ENCODE results near the gene TTC23. TPM values are rescaled to one million over a fixed set of nuclear protein-coding genes. Genes with fewer than 3 reads are reported as not detected.

TTC23 gene
- total RNA-seq, 1 experiment from 2014 or later: 17.8 TPM

GRCh38 chr15:99145005-99145404 lies 104.4 kb downstream of the TTC23 start:
- Mint-ChIP-seq H3K27ac (no peak overlapping the region), H3K4me3 (no peak overlapping the region), H3K4me1 (peaks cover 56% of the 10 kb centered on the region), H3K9me3 (peaks cover 4% of the 10 kb centered on the region; the same call in 1 of the 2 replicates), H3K27me3 (ENCODE audit: low read depth) (no peaks in the 10 kb centered on the region), H3K36me3 (peaks cover 17% of the 10 kb centered on the region)
- no peak for ATAC-seq
- TF ChIP-seq ERG (CRISPR knock-in tag; IDR thresholded peaks at IDR 0.05) (no peak), JUN (CRISPR knock-in tag; IDR thresholded peaks at IDR 0.05) (no peak), ZMAT4 (CRISPR knock-in tag; IDR thresholded peaks at IDR 0.05) (no peak), KAT7 (CRISPR knock-in tag; IDR thresholded peaks at IDR 0.05; ENCODE audit: borderline replicate concordance) (no peak), ZNF219 (CRISPR knock-in tag; IDR thresholded peaks at IDR 0.05; ENCODE audit: borderline replicate concordance) (no peak)
- POLR2A ChIA-PET: no interaction called here
- DNase-seq (ENCODE audit: low spot score): no peak
- CTCF ChIA-PET: no interaction called here

GRCh38 chr15:99143655-99144610 lies 105.4 kb downstream of the TTC23 start:
- peak overlapping the region; percentile 85 for H3K27ac Mint-ChIP-seq
- TF ChIP-seq AR (CRISPR knock-in tag; IDR thresholded peaks at IDR 0.05): no peak
- TF ChIP-seq E2F1 (CRISPR knock-in tag; IDR thresholded peaks at IDR 0.05): no peak
- TF ChIP-seq STAT6 (CRISPR knock-in tag; conservative IDR thresholded peaks at IDR 0.05; ENCODE audit: low read depth): no peak
- TF ChIP-seq FOXJ3 (CRISPR knock-in tag; IDR thresholded peaks at IDR 0.05; ENCODE audit: borderline replicate concordance): no peak
- no peak for TF ChIP-seq ZNF121 (CRISPR knock-in tag; IDR thresholded peaks at IDR 0.05)
- TF ChIP-seq ATF1 (CRISPR knock-in tag; IDR thresholded peaks at IDR 0.05): no peak
- no peak for TF ChIP-seq HMGA2 (CRISPR knock-in tag; IDR thresholded peaks at IDR 0.05)
- no peak overlapping the region for H3K4me3 Mint-ChIP-seq
- H3K27me3 Mint-ChIP-seq (ENCODE audit: low read depth): no peaks in the 10 kb centered on the region
- ATAC-seq (no peak), DNase-seq (ENCODE audit: low spot score) (no peak)
- H3K4me1 Mint-ChIP-seq: peaks cover 59% of the 10 kb centered on the region
- peaks cover 4% of the 10 kb centered on the region; the same call in 1 of the 2 replicates for H3K9me3 Mint-ChIP-seq
- CTCF ChIA-PET: interaction anchor here (0.8 to 1.9 kb wide), 5 partner anchors 9 to 44 kb away, joined by 3 to 5 read pairs (median 4); partner anchors contain the start of gene SYNM
- peaks cover 21% of the 10 kb centered on the region for H3K36me3 Mint-ChIP-seq
- POLR2A ChIA-PET: interaction anchor here (0.8 kb wide), 1 partner anchor 89 kb away, joined by 3 read pairs; no protein-coding TSS in a partner anchor

Measured in WTC11 (cell line).